Activated CD8-positive, alpha-beta memory T cell treated with anti-CD3 and anti-CD28 coated beads for 48 hours (primary cell): ENCODE data around the gene APPL2.

Source experiments
- DNase-seq, 3 experiments: peaks; one replicate each; pipeline ENCODE4 v3.0.0-alpha.2; 2020; ENCODE audit warnings: low read depth in 2 of 3, low spot score in 2 of 3

The APPL2 gene

GRCh38 chr12:105235732-105236476, at the start of gene APPL2:
TSS of gene APPL2 (minus strand) at chr12:105236174. CDS start at chr12:105236012, 162 bp downstream.
- peak; percentile 49 to 69 (median 67) for DNase-seq

GRCh38 chr12:105285378-105285777, 49.4 kb upstream of the APPL2 start:
- no peak for DNase-seq

GRCh38 chr12:105281694-105282049, 45.7 kb upstream of the APPL2 start:
- DNase-seq = no peak

- no peak for DNase-seq
Observed at GRCh38 chr12:105280966-105281693, 45.2 kb upstream of the APPL2 start.

GRCh38 chr12:105279460-105280056, 43.6 kb upstream of the APPL2 start:
- DNase-seq = no peak

GRCh38 chr12:105278043-105278697, 42.2 kb upstream of the APPL2 start:
- DNase-seq = no peak

GRCh38 chr12:105275997-105276733, 40.2 kb upstream of the APPL2 start:
- DNase-seq = no peak

- DNase-seq = no peak
Observed at GRCh38 chr12:105274571-105274970, 38.6 kb upstream of the APPL2 start.

- DNase-seq = no peak
Observed at GRCh38 chr12:105273601-105274000, 37.6 kb upstream of the APPL2 start.

- DNase-seq = no peak
Observed at GRCh38 chr12:105272814-105273416, 36.9 kb upstream of the APPL2 start.

- no peak for DNase-seq
Observed at GRCh38 chr12:105272152-105272551, 36.2 kb upstream of the APPL2 start.

- DNase-seq = no peak
Observed at GRCh38 chr12:105271364-105271763, 35.4 kb upstream of the APPL2 start.

- DNase-seq = no peak
Observed at GRCh38 chr12:105270671-105271255, 34.8 kb upstream of the APPL2 start.

GRCh38 chr12:105267711-105268110, 31.7 kb upstream of the APPL2 start:
- DNase-seq = no peak

GRCh38 chr12:105264771-105265170, 28.8 kb upstream of the APPL2 start:
- no peak for DNase-seq

GRCh38 chr12:105262461-105263184, 26.6 kb upstream of the APPL2 start:
- no peak for DNase-seq

GRCh38 chr12:105261010-105261409, 25.0 kb upstream of the APPL2 start:
- DNase-seq = no peak

GRCh38 chr12:105259226-105259625, 23.3 kb upstream of the APPL2 start:
- no peak for DNase-seq

GRCh38 chr12:105257321-105257728, 21.4 kb upstream of the APPL2 start:
- no peak for DNase-seq

- no peak for DNase-seq
Observed at GRCh38 chr12:105256921-105257320, 20.9 kb upstream of the APPL2 start.
